Measurements from ENCODE around the gene KNTC1.

DNA sequence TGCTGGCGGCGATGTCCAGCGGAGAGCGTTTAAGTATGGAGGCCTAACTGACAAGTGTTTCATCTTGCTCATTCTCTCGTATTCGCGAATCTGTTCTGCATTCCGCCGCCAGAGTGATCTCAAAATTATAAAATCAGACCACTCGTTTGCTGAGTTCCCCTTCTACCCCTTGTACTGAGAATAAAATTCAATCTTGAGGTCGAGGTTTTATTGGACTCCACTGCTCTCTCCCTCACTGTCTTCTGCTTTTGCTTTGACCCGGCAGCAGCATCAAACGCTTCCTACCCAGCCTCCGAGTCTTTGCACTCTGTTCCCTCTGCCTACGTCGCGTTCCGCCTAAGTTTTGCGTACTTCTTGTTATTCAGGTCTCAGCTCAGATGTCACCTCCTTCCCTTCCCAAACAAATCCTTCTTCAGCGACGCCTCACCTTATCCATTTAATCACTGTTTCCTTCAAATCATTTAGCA is 462 bp downstream of the KNTC1 start:
- no peak for TF ChIP-seq POLR2A (IDR thresholded peaks at IDR 0.05; ENCODE audit: low read length)
- no peak for TF ChIP-seq GATA1 (IDR thresholded peaks at IDR 0.05; ENCODE audit: low read depth, low read length)
